NCI-H526 (cell line): ENCODE data around the gene MS4A7.
"Not testable (repeated sequence)": the region's sequence is repeated elsewhere in the genome, so short reads cannot be mapped to it uniquely, and the experiment has no call there.

ENCODE experiments used
- DNase-seq, 2 experiments: peaks; one replicate each; lab custom pipeline; 2025; lab: John Stamatoyannopoulos, UW

Gene MS4A7, protein sequence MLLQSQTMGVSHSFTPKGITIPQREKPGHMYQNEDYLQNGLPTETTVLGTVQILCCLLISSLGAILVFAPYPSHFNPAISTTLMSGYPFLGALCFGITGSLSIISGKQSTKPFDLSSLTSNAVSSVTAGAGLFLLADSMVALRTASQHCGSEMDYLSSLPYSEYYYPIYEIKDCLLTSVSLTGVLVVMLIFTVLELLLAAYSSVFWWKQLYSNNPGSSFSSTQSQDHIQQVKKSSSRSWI

DNA sequence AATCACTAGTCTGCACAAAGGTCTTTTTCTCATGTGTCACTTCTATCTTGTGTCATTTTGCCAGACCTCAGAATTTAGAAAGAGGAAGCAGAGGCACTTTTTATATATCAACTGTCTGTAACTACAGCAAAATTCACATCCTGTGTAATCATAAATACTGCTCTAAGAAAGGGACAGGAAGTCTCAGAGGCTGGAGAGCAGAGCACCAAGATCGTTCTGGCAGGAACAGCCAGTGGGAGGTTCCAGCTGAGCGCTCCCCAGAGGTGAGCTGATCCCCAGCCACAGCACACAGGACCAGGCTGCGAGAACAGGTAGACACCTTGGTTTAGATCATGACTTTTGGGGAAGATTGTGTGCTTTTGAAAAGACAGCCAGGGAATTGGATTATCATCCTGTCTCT, at the start of gene MS4A7:
Gene MS4A7 (plus strand): TSS at position 179 of the 400 bp plus-strand sequence. CDS start 4,610 bp downstream, outside the sequence.
- DNase-seq, result no peak

DNA sequence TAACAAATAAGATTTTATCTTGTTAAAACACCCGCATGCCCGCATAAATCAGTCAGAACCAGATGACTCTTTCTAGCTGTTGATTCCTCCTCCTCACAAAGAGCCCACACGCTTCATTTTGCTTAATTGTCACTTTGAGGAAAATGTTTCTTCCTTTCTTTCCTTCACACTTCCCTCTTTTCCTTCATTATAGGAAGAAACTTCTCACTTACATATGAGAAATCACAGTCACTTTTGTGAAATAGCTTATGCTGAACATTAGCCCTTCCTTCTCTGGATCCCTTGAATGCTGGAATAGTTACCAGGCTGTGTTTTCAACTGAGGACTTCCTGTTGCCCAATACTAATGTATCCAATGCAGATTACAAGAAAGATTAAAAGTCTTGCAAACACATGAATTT, 45.5 kb upstream of the MS4A7 start:
- no peak for DNase-seq

GRCh38 chr11:60334005-60334620, 44.2 kb upstream of the MS4A7 start:
- DNase-seq, result peak in 1 of 2 experiments; percentile 53

GRCh38 chr11:60336767-60337391, 41.5 kb upstream of the MS4A7 start:
- DNase-seq, result no peak

DNA sequence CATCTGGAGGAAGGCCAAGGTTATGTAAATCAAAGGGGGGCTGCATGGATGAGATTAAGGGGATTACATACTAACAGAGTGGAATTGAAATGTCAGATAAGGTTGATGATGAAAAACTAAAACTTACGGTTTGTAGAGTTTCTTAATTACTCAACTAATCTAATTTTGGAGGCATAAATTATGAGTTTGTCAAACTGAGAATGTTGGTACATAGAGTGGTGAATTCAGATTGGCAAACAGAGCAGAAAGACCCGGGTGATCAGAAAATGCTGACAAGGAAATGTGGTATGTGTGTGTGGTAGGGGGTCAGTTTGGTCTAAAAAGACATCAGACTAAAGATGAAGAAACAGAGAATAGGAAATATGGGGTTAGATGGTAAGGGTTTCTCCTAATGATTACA, 40.3 kb upstream of the MS4A7 start:
- DNase-seq, result no peak

GRCh38 chr11:60339356-60339755, 39.0 kb upstream of the MS4A7 start:
- no peak for DNase-seq

DNA sequence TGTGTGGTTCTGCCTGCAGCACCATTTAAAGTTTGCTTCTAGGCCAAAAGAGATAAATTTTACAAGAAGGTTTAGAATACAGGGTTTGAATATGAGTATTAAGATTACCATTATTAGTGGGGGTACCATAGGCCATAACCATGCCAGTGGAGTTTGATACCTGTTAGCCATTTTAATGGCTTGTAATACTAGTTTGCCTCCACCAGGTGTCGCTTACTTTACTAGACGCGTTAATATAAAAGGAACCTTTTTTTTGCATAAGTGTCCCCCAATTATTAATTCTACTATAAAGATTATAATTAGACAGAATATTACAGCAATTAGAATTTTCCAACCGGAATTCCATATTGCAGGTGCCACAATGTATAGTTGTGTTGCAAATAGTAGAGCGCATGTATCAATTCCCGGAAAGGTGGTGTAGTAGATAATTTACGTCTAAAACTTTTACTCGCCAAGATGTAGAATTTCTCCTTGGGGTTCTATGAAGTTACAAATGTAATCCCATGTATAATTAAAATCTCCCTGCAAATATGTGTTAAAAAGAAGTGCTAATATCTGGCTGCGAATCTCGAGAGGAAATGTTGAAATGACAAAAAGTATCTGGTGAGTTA, 35.1 kb upstream of the MS4A7 start:
- DNase-seq, result peak in 1 of 2 experiments; percentile 41

GRCh38 chr11:60344146-60344545, 34.2 kb upstream of the MS4A7 start:
- DNase-seq, result no peak

- DNase-seq, result peak in 1 of 2 experiments; percentile 28
Observed at GRCh38 chr11:60345489-60345888, 32.8 kb upstream of the MS4A7 start.

DNA sequence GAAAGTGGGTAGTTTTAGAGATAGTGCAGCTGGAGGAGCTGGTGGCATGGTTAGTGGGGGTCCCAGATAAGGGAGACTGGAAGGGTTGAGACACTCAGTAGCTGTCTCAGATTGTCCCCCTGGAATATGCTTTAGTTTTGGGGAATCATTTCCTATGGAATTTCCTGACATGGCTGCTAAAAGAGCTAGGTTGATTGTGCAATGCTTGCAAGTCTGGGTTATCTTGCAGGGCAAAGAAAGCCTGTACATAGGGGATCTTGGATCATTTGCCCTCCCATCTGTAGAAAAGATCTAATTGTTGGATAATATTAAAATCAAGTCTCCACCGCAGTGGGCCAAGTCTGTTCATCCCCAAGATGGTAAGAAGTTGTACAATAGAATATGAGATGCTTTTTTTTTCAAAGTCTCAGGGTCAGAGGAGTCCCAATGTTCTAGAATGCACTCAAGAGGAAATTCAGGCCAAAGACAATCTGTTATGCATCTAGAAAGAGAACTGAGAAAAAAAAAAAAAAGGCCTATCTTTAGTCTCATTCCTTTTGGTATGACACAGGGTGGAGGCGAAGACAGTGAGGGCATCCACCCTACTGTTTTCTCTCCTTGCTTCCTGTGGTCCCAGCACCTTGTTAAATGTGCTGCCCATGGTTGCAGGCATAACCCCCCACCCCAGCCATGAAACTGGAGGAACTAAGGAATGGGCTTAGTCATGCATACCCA, 31.1 kb upstream of the MS4A7 start:
- DNase-seq, result no peak

DNA sequence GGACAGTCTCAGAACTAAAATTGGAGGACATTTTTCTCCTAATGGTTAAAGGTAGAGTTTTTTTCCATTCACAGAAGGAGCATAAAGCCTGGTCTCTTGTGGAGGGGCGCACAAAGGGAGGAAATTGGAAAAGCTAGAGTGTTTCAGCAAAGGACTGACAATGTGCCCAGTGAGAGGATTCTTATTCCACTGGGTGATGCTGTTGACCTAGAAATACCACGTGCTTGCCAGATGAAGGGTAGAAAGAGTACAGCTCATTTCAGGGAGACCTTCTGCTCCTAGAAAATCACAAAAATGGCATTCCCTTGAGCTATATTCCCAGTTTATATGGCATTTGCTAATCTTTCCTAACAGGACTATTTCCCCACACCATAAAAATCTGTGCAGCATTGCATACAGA, 30.2 kb upstream of the MS4A7 start:
- DNase-seq, result no peak

DNA sequence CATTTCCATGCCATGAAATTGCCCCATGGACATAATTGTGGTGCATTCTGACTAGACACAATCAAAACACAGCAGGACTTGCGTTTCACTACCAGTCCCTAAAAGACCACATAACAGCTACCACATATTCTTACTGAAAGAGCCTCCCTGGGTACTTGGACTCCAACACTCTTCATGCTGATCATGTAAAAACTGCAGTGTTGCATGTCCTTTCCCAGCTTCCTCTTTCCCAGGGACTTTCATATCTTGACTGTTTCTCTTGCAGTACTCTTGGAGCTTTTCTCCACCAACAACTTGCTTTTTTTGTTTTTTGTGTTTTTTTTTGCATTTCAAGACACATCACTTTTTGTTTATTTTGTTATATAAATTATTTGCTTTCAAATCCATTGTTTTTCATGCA, 28.3 kb upstream of the MS4A7 start:
- no peak for DNase-seq

DNA sequence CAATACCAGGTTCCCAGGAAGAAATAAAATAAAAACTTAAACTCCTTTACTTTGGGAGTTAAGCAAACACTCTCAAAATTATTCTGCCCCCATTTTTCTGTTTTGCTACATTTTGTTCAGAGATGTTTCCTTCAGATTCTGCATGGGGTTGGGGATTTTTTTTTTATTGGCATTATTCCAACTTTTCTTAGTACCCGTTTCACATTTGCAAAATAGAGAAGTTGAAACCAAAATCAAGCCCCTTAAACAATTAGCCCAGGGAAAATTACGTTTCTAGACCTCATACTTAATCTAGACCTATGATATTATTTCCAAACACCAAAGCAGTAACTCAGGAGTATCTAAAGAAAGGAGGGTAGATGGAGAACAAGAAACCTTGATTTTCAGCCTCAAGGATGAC, 20.6 kb upstream of the MS4A7 start:
- no peak for DNase-seq

DNA sequence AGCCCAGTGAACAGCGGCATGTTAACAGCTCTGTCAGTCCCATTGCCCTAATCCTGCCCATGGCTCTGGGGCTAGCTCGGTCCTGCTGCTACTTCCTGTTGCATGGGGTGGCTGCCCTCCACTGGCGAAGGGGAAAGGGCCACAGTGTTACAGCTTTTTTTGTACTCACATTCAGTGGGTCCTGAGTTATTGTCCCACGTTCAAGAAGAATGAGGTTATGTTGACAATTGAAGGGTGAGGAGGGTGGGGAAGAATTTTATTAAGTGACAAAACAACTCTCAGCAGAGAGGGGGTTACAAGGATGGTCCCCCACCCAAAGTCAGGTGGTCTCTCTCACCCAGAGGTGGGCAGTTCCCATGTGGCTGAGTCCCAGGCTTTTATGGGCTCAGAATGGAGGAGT, 17.7 kb upstream of the MS4A7 start:
- no peak for DNase-seq

DNA sequence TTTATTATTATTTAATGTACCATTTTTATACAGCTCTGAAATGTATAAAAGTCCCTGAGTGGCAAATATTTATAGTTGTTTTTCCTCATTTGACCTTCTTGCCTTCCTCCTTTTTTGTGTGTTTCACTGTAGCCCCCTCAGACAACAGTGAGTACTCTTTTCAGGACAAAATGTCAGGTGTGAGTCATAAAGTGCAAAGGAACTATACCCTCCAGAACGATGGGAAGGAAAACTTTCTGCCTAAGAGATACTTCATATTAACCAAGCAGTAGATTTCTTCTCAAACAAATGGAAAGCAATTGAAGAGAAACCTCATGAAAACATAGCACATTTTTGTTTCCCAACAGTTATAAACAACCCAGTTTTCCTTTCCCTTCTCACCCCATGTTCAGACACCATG, 16.1 kb upstream of the MS4A7 start:
- no peak for DNase-seq

DNA sequence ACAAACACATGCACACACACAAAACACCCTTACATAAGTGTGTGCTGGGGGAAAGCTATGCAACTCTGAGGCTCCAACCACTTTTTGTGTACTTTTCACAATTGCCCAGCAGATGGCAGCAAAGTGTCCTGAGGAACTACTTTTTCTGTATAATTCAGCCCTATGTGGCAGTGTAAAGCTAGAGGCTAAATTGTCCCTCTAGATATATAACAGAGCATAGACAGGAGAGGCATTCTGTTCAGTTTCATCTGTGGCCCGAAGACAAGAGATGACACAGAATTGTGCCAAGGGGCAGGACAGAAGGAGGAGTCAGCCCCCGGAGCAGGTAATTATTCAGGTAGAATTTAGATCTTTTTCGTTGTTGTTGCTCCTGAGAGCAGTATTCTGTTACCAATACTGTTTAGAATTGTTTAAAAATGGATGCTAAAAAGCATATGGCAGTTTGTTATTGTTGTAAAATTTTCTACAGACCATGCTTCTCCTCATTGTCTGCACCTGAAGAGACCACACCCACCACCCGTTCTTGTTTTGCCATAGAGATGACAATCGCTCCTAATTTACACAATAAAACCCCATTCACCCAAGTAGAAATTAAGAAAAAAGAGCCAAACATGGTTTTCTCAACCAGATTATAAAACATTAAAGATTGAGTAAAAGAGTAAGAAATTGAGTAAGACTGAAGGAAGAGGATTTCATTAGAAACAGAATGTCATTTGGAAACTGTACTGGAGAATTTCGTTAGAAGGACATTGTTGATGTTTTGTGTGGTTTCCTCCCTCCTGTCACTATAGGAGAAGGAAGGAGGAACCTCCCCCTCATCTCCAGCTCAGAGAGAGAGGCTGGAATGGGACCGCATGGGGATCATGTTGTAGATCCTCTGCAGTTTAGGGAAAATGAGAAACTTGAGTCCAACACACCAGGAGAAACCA, 14.5 kb upstream of the MS4A7 start:
- DNase-seq, result peak; percentile 12 to 80

GRCh38 chr11:60366262-60366904, 11.9 kb upstream of the MS4A7 start:
- not testable (repeated sequence) for DNase-seq

GRCh38 chr11:60367009-60367408, 11.3 kb upstream of the MS4A7 start:
- no peak for DNase-seq

- no peak for DNase-seq
Observed at GRCh38 chr11:60367896-60368295, 10.4 kb upstream of the MS4A7 start.

GRCh38 chr11:60370252-60370810, 8.0 kb upstream of the MS4A7 start:
- no peak for DNase-seq
